ENCODE results near the gene COL15A1. TPM values are rescaled to one million over a fixed set of nuclear protein-coding genes. Genes with fewer than 3 reads are reported as not detected.
"Not testable (repeated sequence)": the region's sequence is repeated elsewhere in the genome, so short reads cannot be mapped to it uniquely, and the experiment has no call there.

The COL15A1 gene
- total and polyA plus RNA-seq, 2 donors (not counting 1 experiment from before 2014, with no cell fraction given) = not detected

GRCh38 chr9:99008203-99008602 lies 64.5 kb downstream of the COL15A1 start:
- TF ChIP-seq EZH2 (IDR thresholded peaks at IDR 0.05; ENCODE audit: borderline replicate concordance, insufficient read depth, low read depth, low read length, poor library complexity, severe bottlenecking) = no peak
- TF ChIP-seq, protein P1, sequence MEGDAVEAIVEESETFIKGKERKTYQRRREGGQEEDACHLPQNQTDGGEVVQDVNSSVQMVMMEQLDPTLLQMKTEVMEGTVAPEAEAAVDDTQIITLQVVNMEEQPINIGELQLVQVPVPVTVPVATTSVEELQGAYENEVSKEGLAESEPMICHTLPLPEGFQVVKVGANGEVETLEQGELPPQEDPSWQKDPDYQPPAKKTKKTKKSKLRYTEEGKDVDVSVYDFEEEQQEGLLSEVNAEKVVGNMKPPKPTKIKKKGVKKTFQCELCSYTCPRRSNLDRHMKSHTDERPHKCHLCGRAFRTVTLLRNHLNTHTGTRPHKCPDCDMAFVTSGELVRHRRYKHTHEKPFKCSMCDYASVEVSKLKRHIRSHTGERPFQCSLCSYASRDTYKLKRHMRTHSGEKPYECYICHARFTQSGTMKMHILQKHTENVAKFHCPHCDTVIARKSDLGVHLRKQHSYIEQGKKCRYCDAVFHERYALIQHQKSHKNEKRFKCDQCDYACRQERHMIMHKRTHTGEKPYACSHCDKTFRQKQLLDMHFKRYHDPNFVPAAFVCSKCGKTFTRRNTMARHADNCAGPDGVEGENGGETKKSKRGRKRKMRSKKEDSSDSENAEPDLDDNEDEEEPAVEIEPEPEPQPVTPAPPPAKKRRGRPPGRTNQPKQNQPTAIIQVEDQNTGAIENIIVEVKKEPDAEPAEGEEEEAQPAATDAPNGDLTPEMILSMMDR (IDR thresholded peaks at IDR 0.05) = no peak
- Histone ChIP-seq H2AFZ (ENCODE audit: insufficient read depth, low read depth, low read length, poor library complexity, severe bottlenecking) (no peak overlapping the region), H3K9ac (ENCODE audit: low read length) (no peak overlapping the region), H3K9me3 (ENCODE audit: control extremely low read depth in 1 of 3, control insufficient read depth in 2 of 3, insufficient read depth in 1 of 3, low read length in 2 of 3) (peaks cover 2 to 19% (median 8%) of the 10 kb centered on the region in 3 donors), H3K27ac (ENCODE audit: low read length in 2 of 2) (no peak overlapping the region), H3K27me3 (replicated peaks in 1 of 4; ENCODE audit: control extremely low read depth in 1 of 4, control insufficient read depth in 3 of 4, insufficient read depth in 4 of 4, low read length in 3 of 4) (no peaks in the 10 kb centered on the region), H3K4me3 (ENCODE audit: control extremely low read depth in 1 of 5, extremely low read depth in 1 of 5, insufficient read depth in 1 of 5, low read depth in 2 of 5, low read length in 4 of 5) (no peak overlapping the region), H3K36me3 (replicated peaks in 1 of 2; ENCODE audit: control extremely low read depth in 1 of 2, control insufficient read depth in 1 of 2, extremely low read depth in 1 of 2, insufficient read depth in 2 of 2, low read length in 1 of 2) (no peaks in the 10 kb centered on the region), H3K4me1 (ENCODE audit: control insufficient read depth in 2 of 2, insufficient read depth in 2 of 2, low read length in 2 of 2) (peaks cover under 1 to 3% of the 10 kb centered on the region in 2 donors), H3K4me2 (replicated peaks; ENCODE audit: low read depth, low read length, poor library complexity, severe bottlenecking) (no peak overlapping the region), H3K79me2 (ENCODE audit: control insufficient read depth, insufficient read depth, low read length) (no peaks in the 10 kb centered on the region), H4K20me1 (ENCODE audit: control insufficient read depth, insufficient read depth, low read length, poor library complexity, severe bottlenecking) (no peaks in the 10 kb centered on the region)
- CTCF ChIA-PET = interaction anchor here (1.1 to 2.1 kb wide), 2 partner anchors 9 to 10 kb away, joined by 5 to 6 read pairs; no protein-coding TSS in a partner anchor
- no peak for DNase-seq
- intact Hi-C loops (cut with micrococcal nuclease) = no loop called here
- Mint-ChIP-seq H3K4me3 (no peak overlapping the region), H3K9me3 (ENCODE audit: insufficient read depth) (peaks cover 4% of the 10 kb centered on the region), H3K27ac (no peak overlapping the region), H3K27me3 (no peaks in the 10 kb centered on the region), H3K4me1 (no peaks in the 10 kb centered on the region)
- POLR2A ChIA-PET = no interaction called here
- no peak for ATAC-seq (ENCODE audit: low read depth)

DNA sequence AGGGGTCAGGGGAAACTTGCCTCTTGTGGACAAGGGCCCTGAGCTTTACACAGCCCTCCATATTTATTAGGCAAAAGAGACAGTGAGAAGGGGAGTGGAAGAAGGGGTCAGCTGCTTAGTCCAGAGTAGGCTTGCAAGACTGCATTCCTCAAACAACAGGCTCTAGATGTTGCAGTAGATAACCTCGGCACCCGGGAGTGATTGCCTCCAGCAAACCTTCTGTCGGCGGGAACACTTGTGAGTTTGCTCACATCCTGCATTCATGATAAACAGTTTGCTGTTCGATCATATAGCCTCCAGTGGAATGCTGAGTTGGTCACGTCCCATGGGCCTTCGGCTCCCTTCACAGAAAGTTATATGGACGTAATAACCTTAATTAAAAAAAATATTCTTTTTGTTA lies 66.7 kb downstream of the COL15A1 start:
- H3K36me3 ChIP-seq (replicated peaks in 1 of 2; ENCODE audit: control extremely low read depth in 1 of 2, control insufficient read depth in 1 of 2, extremely low read depth in 1 of 2, insufficient read depth in 2 of 2, low read length in 1 of 2); H2AFZ ChIP-seq (ENCODE audit: insufficient read depth, low read depth, low read length, poor library complexity, severe bottlenecking); H3K79me2 ChIP-seq (ENCODE audit: control insufficient read depth, insufficient read depth, low read length); H3K9me3 Mint-ChIP-seq (ENCODE audit: insufficient read depth); H3K27ac ChIP-seq (ENCODE audit: low read length in 2 of 2); H3K27ac Mint-ChIP-seq; H3K4me2 ChIP-seq (replicated peaks; ENCODE audit: low read depth, low read length, poor library complexity, severe bottlenecking); H3K9ac ChIP-seq (ENCODE audit: low read length); intact Hi-C loops (cut with micrococcal nuclease); H3K4me3 ChIP-seq (ENCODE audit: control extremely low read depth in 1 of 5, extremely low read depth in 1 of 5, insufficient read depth in 1 of 5, low read depth in 2 of 5, low read length in 4 of 5); H3K27me3 ChIP-seq (replicated peaks in 1 of 4; ENCODE audit: control extremely low read depth in 1 of 4, control insufficient read depth in 3 of 4, insufficient read depth in 4 of 4, low read length in 3 of 4); ATAC-seq (ENCODE audit: low read depth); H3K4me3 Mint-ChIP-seq; H3K27me3 Mint-ChIP-seq; H4K20me1 ChIP-seq (ENCODE audit: control insufficient read depth, insufficient read depth, low read length, poor library complexity, severe bottlenecking); POLR2A ChIA-PET; DNase-seq: not testable (repeated sequence)
- Histone ChIP-seq H3K4me1 (ENCODE audit: control insufficient read depth in 2 of 2, insufficient read depth in 2 of 2, low read length in 2 of 2) (peaks cover 11 to 13% of the 10 kb centered on the region in 2 donors), H3K9me3 (ENCODE audit: control extremely low read depth in 1 of 3, control insufficient read depth in 2 of 3, insufficient read depth in 1 of 3, low read length in 2 of 3) (peaks cover 2 to 19% (median 8%) of the 10 kb centered on the region in 3 donors)
- peaks cover 11% of the 10 kb centered on the region for H3K4me1 Mint-ChIP-seq
- 93% methylated on average over 5 of the region's 8 CpGs for WGBS (ENCODE audit: insufficient coverage)
- CTCF ChIA-PET = interaction anchor here (0.6 kb wide), 1 partner anchor 12 kb away, joined by 3 read pairs; no protein-coding TSS in a partner anchor
